ENCODE data around the gene PRSS50.
A peak's percentile ranks its signal among the peaks of the same experiment; 100 is the strongest.
"Not testable (repeated sequence)": the region's sequence is repeated elsewhere in the genome, so short reads cannot be mapped to it uniquely, and the experiment has no call there.

Gene PRSS50

GRCh38 chr3:46708401-46709156 is 9.1 kb downstream of the PRSS50 start:
- no peak for DNase-seq

DNA sequence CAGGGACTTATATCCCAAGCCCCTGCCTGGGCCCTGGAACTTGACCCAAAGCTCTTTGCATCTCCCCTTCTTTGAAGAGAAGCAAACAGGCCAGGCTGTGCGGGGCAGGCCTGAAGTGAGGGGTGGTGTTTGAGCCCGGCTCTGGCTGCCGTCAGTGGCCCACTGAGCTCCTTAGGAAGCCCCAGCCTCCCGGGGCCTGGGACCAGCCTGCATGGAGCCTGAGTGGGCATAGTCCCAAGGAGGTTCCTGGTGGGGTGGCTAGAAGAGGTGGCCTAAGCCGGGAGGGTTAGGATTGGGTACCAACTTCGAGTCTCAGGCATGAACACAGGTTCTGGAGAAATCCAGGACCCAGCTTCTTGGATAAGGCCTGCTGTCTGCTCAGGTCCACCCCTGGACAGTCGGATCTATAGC is 10.1 kb downstream of the PRSS50 start:
- DNase-seq = no peak

- DNase-seq = no peak
Measured at GRCh38 chr3:46706771-46707582, 10.7 kb downstream of the PRSS50 start.

DNA sequence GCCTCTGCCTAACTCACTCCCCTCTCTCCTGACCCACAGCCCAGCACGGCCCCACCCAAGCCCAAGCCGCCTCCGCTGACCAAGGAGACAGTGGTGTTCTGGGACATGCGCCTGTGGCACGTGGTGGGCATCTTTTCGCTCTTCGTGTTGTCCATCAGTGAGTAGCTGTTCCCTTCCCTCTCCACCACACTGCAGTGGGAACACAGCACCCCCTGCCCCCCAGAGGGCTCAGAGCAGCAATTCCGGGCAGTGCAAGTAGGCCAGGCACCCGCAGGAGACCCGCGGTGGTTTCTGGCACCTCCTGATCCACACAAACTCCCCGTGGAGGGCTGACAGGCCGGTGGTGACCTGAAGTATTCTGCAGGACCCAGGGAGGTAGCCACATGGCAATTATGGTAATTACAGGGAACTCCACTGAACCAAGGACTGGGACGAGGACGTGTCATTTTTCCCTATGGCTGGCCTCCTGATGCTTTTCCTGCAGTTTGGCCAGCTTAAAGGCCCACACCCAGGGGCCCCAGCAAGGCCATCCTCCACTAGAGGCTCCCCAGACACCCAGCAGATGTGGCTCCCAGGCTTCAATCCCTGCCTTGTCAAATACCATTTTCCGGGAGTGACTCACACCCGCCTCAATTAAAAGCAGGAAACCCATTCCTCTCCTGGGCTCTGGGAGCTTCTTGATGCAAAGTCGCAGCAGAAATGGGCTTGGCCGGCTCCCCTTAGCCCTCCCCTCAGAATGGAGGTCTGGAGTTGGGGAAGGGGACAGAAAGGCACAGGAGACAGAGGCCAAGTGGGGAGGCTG is 11.7 kb downstream of the PRSS50 start:
- DNase-seq = peak; percentile 88

DNA sequence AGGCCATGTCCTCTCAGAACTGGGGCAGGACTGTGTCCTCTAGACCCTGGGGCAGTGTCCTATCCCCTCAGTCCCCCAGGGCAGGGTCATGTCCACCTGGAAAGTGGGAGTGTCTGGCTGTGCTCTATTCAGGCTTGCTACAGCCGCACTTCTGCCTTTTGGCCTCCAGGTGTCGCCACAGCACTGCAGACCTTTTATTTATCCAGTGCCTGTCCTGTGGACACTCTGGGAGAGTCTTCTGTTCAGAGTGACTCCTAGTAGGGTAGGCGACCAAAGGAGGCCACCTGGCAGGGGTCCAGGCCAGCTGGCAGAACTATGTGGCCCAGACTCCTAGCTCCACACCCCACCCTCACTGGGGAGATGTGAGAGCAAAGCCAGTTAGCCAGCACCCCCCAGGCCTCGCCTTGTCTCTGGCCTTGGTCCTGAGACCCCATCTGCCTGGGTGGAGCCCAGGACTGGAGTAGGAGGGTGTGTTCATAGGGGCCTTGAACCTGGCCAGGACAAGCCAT is 12.6 kb downstream of the PRSS50 start:
- peak; percentile 76 for DNase-seq

DNA sequence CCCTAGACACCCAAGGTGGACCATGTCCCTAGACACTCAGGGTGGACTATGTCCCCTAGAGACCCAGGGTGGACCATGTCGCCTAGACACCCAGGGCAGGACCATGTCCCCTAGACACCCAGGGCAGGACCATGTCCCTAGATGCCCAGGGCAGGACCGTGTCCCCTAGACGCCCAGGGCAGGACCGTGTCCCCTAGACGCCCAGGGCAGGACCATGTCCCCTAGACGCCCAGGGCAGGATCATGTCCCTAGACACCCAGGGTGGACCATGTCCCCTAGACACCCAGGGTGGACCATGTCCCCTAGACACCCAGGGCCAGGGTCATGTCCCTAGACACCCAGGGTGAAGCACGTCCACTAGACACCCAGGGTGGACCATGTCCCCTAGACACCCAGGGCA is 13.3 kb downstream of the PRSS50 start:
- not testable (repeated sequence) for DNase-seq

- DNase-seq = no peak
Measured at GRCh38 chr3:46703013-46703520, 14.6 kb downstream of the PRSS50 start.

DNA sequence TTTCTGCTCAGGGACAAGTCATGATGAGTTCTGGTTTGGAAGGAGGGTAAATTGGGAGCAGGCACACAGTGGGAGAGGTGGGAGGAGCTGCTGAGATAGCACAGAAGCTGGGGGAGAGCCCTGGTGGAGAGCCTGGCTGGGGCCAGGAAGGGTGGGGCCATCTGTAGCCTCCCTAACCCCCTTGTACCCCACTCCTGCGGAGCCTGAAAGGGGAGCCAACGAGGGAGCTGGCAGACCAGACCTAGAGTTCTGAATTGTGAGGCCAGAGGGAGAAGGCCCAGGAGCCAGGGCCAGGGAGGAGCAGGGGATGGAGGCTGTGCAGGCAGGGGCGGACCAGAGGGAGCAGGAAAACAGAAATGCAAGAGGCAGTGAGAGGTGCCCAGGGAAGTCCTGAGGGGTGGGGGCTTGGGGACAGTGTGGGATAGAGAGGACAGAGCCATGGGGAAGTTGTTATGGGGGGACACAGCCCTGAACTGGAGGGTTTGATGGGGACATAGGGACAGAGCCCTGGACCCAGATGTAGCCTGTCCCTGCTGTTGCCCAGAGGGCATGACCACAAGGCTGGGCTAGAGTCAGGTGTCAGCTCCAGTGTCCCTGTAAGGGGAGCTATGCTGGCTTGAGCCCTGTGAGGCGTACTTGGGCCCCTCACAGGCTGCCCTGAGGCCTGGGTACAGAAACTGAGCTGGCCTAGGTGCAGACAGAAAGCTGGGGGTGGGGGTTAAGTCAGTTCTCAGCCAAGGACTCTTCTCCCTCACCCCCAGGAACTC is 15.2 kb downstream of the PRSS50 start:
- no peak for DNase-seq

DNA sequence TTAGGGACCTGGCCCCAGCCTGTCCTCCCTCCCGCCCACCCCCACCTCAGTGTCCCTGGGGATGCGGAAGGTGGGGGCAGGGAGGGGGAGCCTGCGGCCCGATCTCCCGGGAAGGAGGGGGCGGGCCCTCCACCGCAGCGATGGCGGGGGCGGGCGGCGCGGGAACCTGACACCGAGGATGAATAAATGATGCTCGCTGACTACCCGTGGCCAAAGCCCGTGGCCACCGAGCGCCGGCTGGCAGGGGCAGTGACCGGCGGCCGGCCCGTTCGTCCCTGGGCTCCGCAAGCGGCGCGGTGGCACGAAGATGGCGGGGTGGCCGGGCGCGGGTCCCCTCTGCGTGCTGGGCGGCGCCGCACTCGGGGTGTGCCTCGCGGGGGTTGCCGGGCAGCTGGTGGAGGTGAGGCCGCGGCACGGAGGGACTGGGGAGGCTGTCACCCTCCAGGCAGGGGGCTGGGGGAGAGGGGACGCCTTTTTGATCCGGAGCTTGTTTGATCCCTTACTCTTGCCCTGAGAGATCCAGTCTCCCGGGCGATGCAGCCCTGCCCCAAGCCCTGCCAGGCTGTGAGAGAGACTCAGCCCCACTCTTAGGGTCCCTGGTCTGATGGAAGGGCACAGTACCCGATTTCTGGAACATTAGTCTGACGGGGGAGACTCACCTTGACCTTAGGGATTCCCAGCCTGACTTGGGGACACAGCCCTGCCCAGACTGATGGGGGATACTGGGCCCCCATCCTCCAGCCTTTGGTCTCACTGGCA is 16.3 kb downstream of the PRSS50 start, which contains the start of gene TMIE:
TMIE (plus strand) TSS at position 212 of the 759 bp plus-strand sequence; CDS start at position 308, 96 bp downstream.
- DNase-seq = no peak

GRCh38 chr3:46700772-46701171 is 16.9 kb downstream of the PRSS50 start:
- DNase-seq = no peak

DNA sequence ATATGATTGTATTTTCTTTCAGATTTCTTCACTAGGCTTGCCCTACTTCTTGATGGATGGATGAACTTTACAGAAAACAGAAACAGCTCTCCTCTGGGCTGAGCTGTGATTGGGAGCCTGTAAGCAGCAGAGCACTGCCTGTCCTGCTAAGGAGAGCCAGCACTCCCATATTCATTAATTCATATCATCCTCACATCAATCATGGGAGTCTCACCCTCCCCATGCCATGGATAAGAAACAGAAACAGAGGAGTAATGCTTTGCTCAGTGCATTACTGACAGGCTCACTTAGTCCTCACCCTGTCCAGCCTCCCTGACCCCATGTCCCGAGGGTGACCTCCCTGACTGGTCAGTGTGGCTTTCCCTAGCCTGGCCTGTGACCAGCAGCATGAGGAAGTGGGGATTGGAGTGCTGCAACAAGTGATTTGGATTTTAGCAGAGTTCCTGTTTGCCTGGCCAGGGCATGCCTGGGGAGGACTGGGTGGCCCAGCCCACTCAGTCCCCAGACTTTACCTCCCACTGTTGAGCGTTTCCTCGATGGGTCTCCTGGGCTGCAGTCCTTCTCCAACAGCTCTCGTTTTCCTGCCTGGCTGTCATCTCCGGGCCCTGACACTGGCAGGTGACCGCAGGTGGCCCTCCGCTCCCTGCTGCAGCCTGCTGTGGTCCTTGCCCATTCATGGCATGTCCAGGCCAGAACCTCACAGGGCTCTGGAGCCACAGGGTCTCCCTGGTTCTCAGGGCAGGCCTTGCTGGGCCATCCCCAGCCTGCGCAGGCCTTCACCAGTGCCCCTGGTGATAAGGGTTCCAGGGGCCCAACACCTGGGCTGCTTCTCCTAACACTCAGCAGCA is 17.8 kb downstream of the PRSS50 start:
- no peak for DNase-seq

- DNase-seq = peak; percentile 55
Measured at GRCh38 chr3:46695962-46696894, 21.4 kb downstream of the PRSS50 start.

DNA sequence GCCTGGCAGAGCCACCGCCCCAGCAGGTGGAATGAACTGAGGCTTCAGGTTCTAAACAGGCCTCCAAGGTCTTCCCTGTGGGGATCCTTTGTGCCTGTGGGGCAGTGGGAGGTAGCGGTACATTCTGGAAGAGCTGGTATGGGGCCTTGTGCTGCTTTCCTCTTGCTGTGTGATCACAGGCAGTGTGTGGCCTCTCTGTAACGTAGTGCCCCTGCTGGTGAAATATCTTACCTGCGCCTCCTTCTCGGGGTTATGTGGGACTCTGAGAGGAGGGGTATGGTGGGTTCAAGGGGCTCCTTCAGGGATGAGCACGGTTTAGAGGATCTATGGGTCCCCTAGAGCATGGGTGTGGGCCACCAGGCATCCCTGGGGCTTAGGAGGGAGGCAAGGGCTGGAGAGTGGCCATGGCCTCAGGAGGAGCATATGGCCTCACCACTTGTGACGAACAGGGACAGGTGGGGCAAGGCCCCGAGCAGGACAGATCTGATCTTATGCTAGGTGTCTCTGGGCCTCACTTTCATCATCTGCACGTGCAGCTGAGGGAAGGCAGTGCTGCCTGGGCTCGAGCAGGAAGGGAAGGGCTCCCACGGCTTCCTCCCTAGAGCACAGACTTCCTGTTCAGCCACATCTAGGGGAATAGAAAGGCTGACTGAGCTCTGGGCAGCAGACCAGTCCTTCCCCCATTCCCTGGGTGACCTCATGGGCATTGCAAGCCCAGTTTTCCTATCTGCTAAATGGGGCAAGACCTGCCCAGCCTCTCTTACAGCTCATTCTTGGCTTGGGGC is 22.3 kb downstream of the PRSS50 start:
- DNase-seq = no peak

DNA sequence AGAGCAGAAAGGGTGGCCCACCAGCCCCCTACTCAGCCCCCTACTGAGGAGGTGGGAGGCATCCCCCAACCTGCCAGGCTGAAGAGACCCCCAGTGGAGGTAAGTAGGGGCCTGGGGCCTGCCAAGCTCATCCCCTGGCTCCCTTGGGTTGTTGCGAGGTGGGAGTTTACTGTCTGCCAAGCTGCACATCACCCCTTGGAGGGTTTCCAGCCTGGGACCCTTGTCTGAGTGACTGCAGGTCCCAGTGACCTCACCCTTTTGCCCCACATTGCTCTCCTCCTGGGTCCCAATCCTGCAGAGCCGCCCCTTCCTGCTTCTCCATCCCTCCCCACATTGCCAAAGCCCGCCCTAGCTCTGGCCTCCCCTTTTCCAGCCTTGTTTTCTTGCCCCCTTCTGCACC is 23.1 kb downstream of the PRSS50 start:
- DNase-seq = no peak

DNA sequence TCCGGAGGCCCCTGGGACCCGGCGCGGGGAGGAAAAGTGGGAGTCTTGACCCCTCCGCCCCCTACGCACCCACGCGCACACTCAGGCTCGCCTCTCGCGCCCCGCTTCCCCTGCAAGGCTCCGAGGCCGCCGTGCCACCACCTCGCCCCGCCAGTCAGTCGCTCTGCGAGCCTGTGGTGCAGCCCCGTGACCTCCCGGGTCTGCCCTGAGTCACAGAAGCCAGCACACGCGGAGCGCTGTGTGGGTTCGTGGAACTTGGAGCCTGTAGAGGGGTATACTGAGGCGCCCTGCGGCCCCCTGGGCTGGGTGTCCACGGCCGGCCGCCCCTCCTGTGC is 23.8 kb downstream of the PRSS50 start:
- DNase-seq = no peak

- peak; percentile 20 for DNase-seq
Measured at GRCh38 chr3:46693038-46693891, 24.4 kb downstream of the PRSS50 start, which contains the start of gene ALS2CL. Gene ALS2CL (minus strand): TSS chr3:46693679. CDS start chr3:46689440, 4,239 bp downstream.

GRCh38 chr3:46692566-46692990 is 25.1 kb downstream of the PRSS50 start:
- DNase-seq = no peak
